ENCODE measurements around the gene MMP24.
"Not testable (repeated sequence)": the region's sequence is repeated elsewhere in the genome, so short reads cannot be mapped to it uniquely, and the experiment has no call there.

MMP24 gene

GRCh38 chr20:35226126-35226883 is at the start of gene MMP24:
MMP24 (plus strand) TSS chr20:35226690; CDS start chr20:35226739, 49 bp downstream.
- Histone ChIP-seq H3K27ac (ENCODE audit: low read depth, low read length) (no peak within 1 kb of the TSS), H3K9ac (ENCODE audit: low read length) (peak within 1 kb of the TSS; percentile 29)

GRCh38 chr20:35179292-35180212 is 46.9 kb upstream of the MMP24 start:
- Histone ChIP-seq H3K27me3 (ENCODE audit: control insufficient read depth, insufficient read depth, low read length) (no peaks in the 10 kb centered on the region), H3K9me3 (ENCODE audit: control insufficient read depth, insufficient read depth, low read depth, low read length) (no peaks in the 10 kb centered on the region), H3K4me3 (ENCODE audit: low read depth, low read length) (no peak overlapping the region), H3K36me3 (ENCODE audit: control insufficient read depth, insufficient read depth, low read length) (peaks cover 11% of the 10 kb centered on the region), H3K9ac (ENCODE audit: low read length) (no peak overlapping the region), H3K4me1 (ENCODE audit: control insufficient read depth, insufficient read depth, low read length) (peaks cover 5% of the 10 kb centered on the region), H3K27ac (ENCODE audit: low read depth, low read length) (no peak overlapping the region)

More at GRCh38 chr20:35226126-35226883, at the start of gene MMP24:
- Histone ChIP-seq H3K36me3 (ENCODE audit: control insufficient read depth, insufficient read depth, low read length) (no peaks in the 10 kb centered on the region), H3K4me3 (ENCODE audit: low read depth, low read length) (peak within 1 kb of the TSS; percentile 65), H3K27me3 (ENCODE audit: control insufficient read depth, insufficient read depth, low read length) (peaks cover 47% of the 10 kb centered on the region), H3K4me1 (ENCODE audit: control insufficient read depth, insufficient read depth, low read length) (peaks cover 19% of the 10 kb centered on the region), H3K9me3 (ENCODE audit: control insufficient read depth, insufficient read depth, low read depth, low read length) (no peaks in the 10 kb centered on the region)

- Histone ChIP-seq H3K4me3 (ENCODE audit: low read depth, low read length) (no peak overlapping the region), H3K9me3 (ENCODE audit: control insufficient read depth, insufficient read depth, low read depth, low read length) (no peaks in the 10 kb centered on the region), H3K36me3 (ENCODE audit: control insufficient read depth, insufficient read depth, low read length) (peaks cover 11% of the 10 kb centered on the region), H3K4me1 (ENCODE audit: control insufficient read depth, insufficient read depth, low read length) (no peaks in the 10 kb centered on the region), H3K27ac (ENCODE audit: low read depth, low read length) (no peak overlapping the region), H3K27me3 (ENCODE audit: control insufficient read depth, insufficient read depth, low read length) (no peaks in the 10 kb centered on the region), H3K9ac (ENCODE audit: low read length) (no peak overlapping the region)
These were observed 46.2 kb upstream of the MMP24 start for GRCh38 chr20:35180266-35180665.

GRCh38 chr20:35181731-35182130 is 44.8 kb upstream of the MMP24 start:
- H3K36me3 ChIP-seq (ENCODE audit: control insufficient read depth, insufficient read depth, low read length) = peaks cover 9% of the 10 kb centered on the region
- no peak overlapping the region for H3K27ac ChIP-seq (ENCODE audit: low read depth, low read length)
- H3K9me3 ChIP-seq (ENCODE audit: control insufficient read depth, insufficient read depth, low read depth, low read length) = peaks cover 6% of the 10 kb centered on the region; the same call in 1 of the 2 replicates
- H3K4me1 ChIP-seq (ENCODE audit: control insufficient read depth, insufficient read depth, low read length) = no peaks in the 10 kb centered on the region
- H3K4me3 ChIP-seq (ENCODE audit: low read depth, low read length) = no peak overlapping the region
- H3K9ac ChIP-seq (ENCODE audit: low read length) = no peak overlapping the region
- H3K27me3 ChIP-seq (ENCODE audit: control insufficient read depth, insufficient read depth, low read length) = no peaks in the 10 kb centered on the region

- H3K27me3 ChIP-seq (ENCODE audit: control insufficient read depth, insufficient read depth, low read length); H3K27ac ChIP-seq (ENCODE audit: low read depth, low read length); H3K4me1 ChIP-seq (ENCODE audit: control insufficient read depth, insufficient read depth, low read length); H3K36me3 ChIP-seq (ENCODE audit: control insufficient read depth, insufficient read depth, low read length); H3K9ac ChIP-seq (ENCODE audit: low read length); H3K4me3 ChIP-seq (ENCODE audit: low read depth, low read length): not testable (repeated sequence)
- peaks cover 26% of the 10 kb centered on the region for H3K9me3 ChIP-seq (ENCODE audit: control insufficient read depth, insufficient read depth, low read depth, low read length)
These were observed 39.7 kb upstream of the MMP24 start for GRCh38 chr20:35186691-35187289.

- Histone ChIP-seq H3K4me3 (ENCODE audit: low read depth, low read length) (no peak overlapping the region), H3K36me3 (ENCODE audit: control insufficient read depth, insufficient read depth, low read length) (no peaks in the 10 kb centered on the region), H3K9me3 (ENCODE audit: control insufficient read depth, insufficient read depth, low read depth, low read length) (peaks cover 26% of the 10 kb centered on the region), H3K4me1 (ENCODE audit: control insufficient read depth, insufficient read depth, low read length) (no peaks in the 10 kb centered on the region), H3K27ac (ENCODE audit: low read depth, low read length) (no peak overlapping the region), H3K27me3 (ENCODE audit: control insufficient read depth, insufficient read depth, low read length) (no peaks in the 10 kb centered on the region), H3K9ac (ENCODE audit: low read length) (no peak overlapping the region)
These were observed 38.8 kb upstream of the MMP24 start for GRCh38 chr20:35187584-35188190.

GRCh38 chr20:35189223-35189622 is 37.3 kb upstream of the MMP24 start:
- not testable (repeated sequence) for H3K36me3 ChIP-seq (ENCODE audit: control insufficient read depth, insufficient read depth, low read length); H3K27me3 ChIP-seq (ENCODE audit: control insufficient read depth, insufficient read depth, low read length); H3K4me1 ChIP-seq (ENCODE audit: control insufficient read depth, insufficient read depth, low read length); H3K4me3 ChIP-seq (ENCODE audit: low read depth, low read length); H3K9ac ChIP-seq (ENCODE audit: low read length); H3K27ac ChIP-seq (ENCODE audit: low read depth, low read length)
- H3K9me3 ChIP-seq (ENCODE audit: control insufficient read depth, insufficient read depth, low read depth, low read length) = peaks cover 26% of the 10 kb centered on the region

GRCh38 chr20:35190556-35190955 is 35.9 kb upstream of the MMP24 start:
- no peak overlapping the region for H3K27ac ChIP-seq (ENCODE audit: low read depth, low read length)
- H3K36me3 ChIP-seq (ENCODE audit: control insufficient read depth, insufficient read depth, low read length) = no peaks in the 10 kb centered on the region
- H3K27me3 ChIP-seq (ENCODE audit: control insufficient read depth, insufficient read depth, low read length) = no peaks in the 10 kb centered on the region
- no peak overlapping the region for H3K9ac ChIP-seq (ENCODE audit: low read length)
- peaks cover 29% of the 10 kb centered on the region for H3K9me3 ChIP-seq (ENCODE audit: control insufficient read depth, insufficient read depth, low read depth, low read length)
- H3K4me3 ChIP-seq (ENCODE audit: low read depth, low read length) = no peak overlapping the region
- H3K4me1 ChIP-seq (ENCODE audit: control insufficient read depth, insufficient read depth, low read length) = no peaks in the 10 kb centered on the region

GRCh38 chr20:35191419-35192117 is 34.9 kb upstream of the MMP24 start:
- H3K36me3 ChIP-seq (ENCODE audit: control insufficient read depth, insufficient read depth, low read length) = no peaks in the 10 kb centered on the region
- H3K9me3 ChIP-seq (ENCODE audit: control insufficient read depth, insufficient read depth, low read depth, low read length) = peaks cover 28% of the 10 kb centered on the region
- no peaks in the 10 kb centered on the region for H3K27me3 ChIP-seq (ENCODE audit: control insufficient read depth, insufficient read depth, low read length)
- no peaks in the 10 kb centered on the region for H3K4me1 ChIP-seq (ENCODE audit: control insufficient read depth, insufficient read depth, low read length)
- H3K9ac ChIP-seq (ENCODE audit: low read length) = no peak overlapping the region
- H3K27ac ChIP-seq (ENCODE audit: low read depth, low read length) = no peak overlapping the region
- H3K4me3 ChIP-seq (ENCODE audit: low read depth, low read length) = no peak overlapping the region

- Histone ChIP-seq H3K4me1 (ENCODE audit: control insufficient read depth, insufficient read depth, low read length) (no peaks in the 10 kb centered on the region), H3K9ac (ENCODE audit: low read length) (no peak overlapping the region), H3K27me3 (ENCODE audit: control insufficient read depth, insufficient read depth, low read length) (no peaks in the 10 kb centered on the region), H3K36me3 (ENCODE audit: control insufficient read depth, insufficient read depth, low read length) (no peaks in the 10 kb centered on the region), H3K4me3 (ENCODE audit: low read depth, low read length) (no peak overlapping the region), H3K27ac (ENCODE audit: low read depth, low read length) (no peak overlapping the region), H3K9me3 (ENCODE audit: control insufficient read depth, insufficient read depth, low read depth, low read length) (peaks cover 36% of the 10 kb centered on the region)
These were observed 34.2 kb upstream of the MMP24 start for GRCh38 chr20:35192118-35192872.
